AG10803 (cell line): Measurements from ENCODE around the gene CDK14.
A peak's percentile ranks its signal among the peaks of the same experiment; 100 is the strongest.

Experiments
- DNase-seq: peaks from one replicate; pipeline ENCODE4 v3.0.0; 2010; ENCODE audit warnings: low read depth
- H3K4me3 ChIP-seq: 2 replicates; pipeline ENCODE4 v1.5.1; 2011; ENCODE audit warnings: mild to moderate bottlenecking, low read length, control low read depth
- CTCF ChIP-seq: conservative IDR thresholded peaks from 2 replicates; pipeline ENCODE4 v1.5.1; 2011; ENCODE audit warnings: mild to moderate bottlenecking, low read length, control low read depth, inconsistent platforms

Gene CDK14

GRCh38 chr7:90701021-90701420 is 104.9 kb downstream of the CDK14 start:
- TF ChIP-seq CTCF = no peak
- DNase-seq = no peak
- H3K4me3 ChIP-seq = peak overlapping the region; percentile 48

- no peak overlapping the region; the same call in 1 of the 2 replicates for H3K4me3 ChIP-seq
- no peak for DNase-seq
- TF ChIP-seq CTCF = no peak
These were observed 105.7 kb downstream of the CDK14 start for GRCh38 chr7:90701771-90702170.

GRCh38 chr7:90705391-90706071 is 109.4 kb downstream of the CDK14 start:
- DNase-seq = no peak
- H3K4me3 ChIP-seq = no peak overlapping the region
- no peak for TF ChIP-seq CTCF

- no peak for TF ChIP-seq CTCF
- DNase-seq = no peak
- H3K4me3 ChIP-seq = no peak overlapping the region
These were observed 110.1 kb downstream of the CDK14 start for GRCh38 chr7:90706072-90706716.

GRCh38 chr7:90708841-90709317 is 112.8 kb downstream of the CDK14 start:
- peak; percentile 53 for TF ChIP-seq CTCF
- DNase-seq = peak; percentile 48
- no peak overlapping the region for H3K4me3 ChIP-seq

GRCh38 chr7:90709501-90710465 is 113.7 kb downstream of the CDK14 start:
- DNase-seq = peak; percentile 62
- no peak for TF ChIP-seq CTCF
- H3K4me3 ChIP-seq = peak overlapping the region; percentile 11; the same call in 1 of the 2 replicates
